Adipocyte (in vitro differentiated cells): ENCODE measurements around the gene CNIH2.

Experiments
- DNase-seq: peaks from one replicate; pipeline ENCODE4 v3.0.0-alpha.2; 2015; ENCODE audit warnings: low read depth
- H3K27me3 ChIP-seq: replicated peaks from 2 replicates; pipeline ENCODE4 v1.7.0; 2013; ENCODE audit warnings: mild to moderate bottlenecking, low read length, moderate library complexity; ENCODE audit not compliant: control insufficient read depth, insufficient read depth
- H3K36me3 ChIP-seq: 2 replicates; pipeline ENCODE4 v1.7.0; 2013; ENCODE audit warnings: low read length, mild to moderate bottlenecking, moderate library complexity; ENCODE audit not compliant: control insufficient read depth, insufficient read depth, severe bottlenecking
- H3K4me1 ChIP-seq: 2 replicates; pipeline ENCODE4 v1.7.0; 2013; ENCODE audit warnings: mild to moderate bottlenecking, low read length, moderate library complexity; ENCODE audit not compliant: control insufficient read depth, insufficient read depth
- H3K4me3 ChIP-seq: 2 replicates; pipeline ENCODE4 v1.7.0; 2013; ENCODE audit warnings: mild to moderate bottlenecking, low read length, moderate library complexity
- H3K9ac ChIP-seq: 2 replicates; pipeline ENCODE4 v1.7.0; 2013; ENCODE audit warnings: mild to moderate bottlenecking, low read length, moderate library complexity
- H3K9me3 ChIP-seq: 2 replicates; pipeline ENCODE4 v1.7.0; 2013; ENCODE audit warnings: mild to moderate bottlenecking, low read length, moderate library complexity; ENCODE audit not compliant: control insufficient read depth

CNIH2 gene

DNA sequence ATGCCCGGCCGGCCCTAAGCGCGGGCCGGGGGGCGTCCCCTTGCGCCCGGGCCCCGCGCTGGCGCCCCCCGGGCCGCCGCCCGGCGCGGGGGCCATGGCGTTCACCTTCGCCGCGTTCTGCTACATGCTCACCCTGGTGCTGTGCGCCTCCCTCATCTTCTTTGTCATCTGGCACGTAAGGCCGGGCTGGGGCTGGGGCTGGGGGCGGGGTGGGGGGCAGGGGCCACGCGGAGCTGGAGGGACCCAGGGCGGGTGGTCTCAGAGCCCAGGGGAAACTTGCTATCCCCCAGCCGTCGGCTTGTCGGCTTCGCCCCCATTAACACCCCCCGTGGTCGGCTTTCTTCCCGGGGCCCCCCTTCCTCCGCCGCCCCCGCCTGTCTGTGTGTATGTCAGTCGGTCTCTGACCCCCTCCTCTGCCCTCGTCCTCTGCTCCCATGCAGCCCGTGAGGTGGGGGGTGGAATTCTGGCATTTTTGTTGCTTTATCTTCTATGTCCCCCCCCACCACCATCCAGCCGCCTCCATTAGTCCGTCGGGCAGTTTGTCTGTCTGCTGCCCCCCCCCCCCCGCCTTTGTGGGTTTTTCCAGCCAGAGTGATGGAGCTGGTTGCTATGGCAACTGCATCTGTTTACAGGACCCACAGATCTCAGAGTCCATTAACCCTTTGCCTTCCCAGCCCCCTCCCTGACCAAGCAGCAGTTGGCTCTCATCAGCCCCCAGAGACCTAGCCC, 552 bp downstream of the CNIH2 start:
- H3K9ac ChIP-seq, result no peak overlapping the region
- DNase-seq, result peak; percentile 27
- H3K4me1 ChIP-seq, result peaks cover 4% of the 10 kb centered on the region
- H3K9me3 ChIP-seq, result no peaks in the 10 kb centered on the region
- H3K27me3 ChIP-seq, result no peaks in the 10 kb centered on the region
- no peak overlapping the region for H3K4me3 ChIP-seq
- peaks cover 28% of the 10 kb centered on the region for H3K36me3 ChIP-seq

GRCh38 chr11:66279092-66279734, 1.2 kb downstream of the CNIH2 start:
- Histone ChIP-seq H3K36me3 (peaks cover 23% of the 10 kb centered on the region), H3K27me3 (no peaks in the 10 kb centered on the region), H3K9ac (no peak overlapping the region), H3K4me1 (peaks cover 4% of the 10 kb centered on the region), H3K4me3 (no peak overlapping the region), H3K9me3 (no peaks in the 10 kb centered on the region)
- DNase-seq, result no peak

GRCh38 chr11:66280428-66280827, 2.5 kb downstream of the CNIH2 start:
- H3K27me3 ChIP-seq, result no peaks in the 10 kb centered on the region
- H3K4me3 ChIP-seq, result no peak overlapping the region
- peaks cover 25% of the 10 kb centered on the region for H3K36me3 ChIP-seq

GRCh38 chr11:66281001-66281400, 3.0 kb downstream of the CNIH2 start:
- peaks cover 24% of the 10 kb centered on the region for H3K36me3 ChIP-seq
- no peaks in the 10 kb centered on the region for H3K9me3 ChIP-seq
- no peak overlapping the region for H3K9ac ChIP-seq
- no peak for DNase-seq
- no peak overlapping the region for H3K4me3 ChIP-seq
- no peaks in the 10 kb centered on the region for H3K27me3 ChIP-seq
- peaks cover 7% of the 10 kb centered on the region for H3K4me1 ChIP-seq

More at GRCh38 chr11:66280428-66280827, 2.5 kb downstream of the CNIH2 start:
- DNase-seq, result no peak
- Histone ChIP-seq H3K9ac (no peak overlapping the region), H3K9me3 (no peaks in the 10 kb centered on the region), H3K4me1 (peaks cover 4% of the 10 kb centered on the region)

- DNase-seq, result no peak
- no peak overlapping the region for H3K9ac ChIP-seq
- no peaks in the 10 kb centered on the region for H3K27me3 ChIP-seq
- H3K4me1 ChIP-seq, result peaks cover 8% of the 10 kb centered on the region
- no peaks in the 10 kb centered on the region for H3K9me3 ChIP-seq
- H3K36me3 ChIP-seq, result peaks cover 24% of the 10 kb centered on the region
- no peak overlapping the region for H3K4me3 ChIP-seq
Measured at GRCh38 chr11:66281776-66282467, 3.9 kb downstream of the CNIH2 start.

GRCh38 chr11:66282468-66283455, 4.8 kb downstream of the CNIH2 start:
- Histone ChIP-seq H3K4me3 (no peak overlapping the region), H3K9me3 (no peaks in the 10 kb centered on the region), H3K27me3 (no peaks in the 10 kb centered on the region), H3K36me3 (peaks cover 26% of the 10 kb centered on the region), H3K4me1 (peaks cover 12% of the 10 kb centered on the region), H3K9ac (no peak overlapping the region)
- DNase-seq, result peak; percentile 98

DNA sequence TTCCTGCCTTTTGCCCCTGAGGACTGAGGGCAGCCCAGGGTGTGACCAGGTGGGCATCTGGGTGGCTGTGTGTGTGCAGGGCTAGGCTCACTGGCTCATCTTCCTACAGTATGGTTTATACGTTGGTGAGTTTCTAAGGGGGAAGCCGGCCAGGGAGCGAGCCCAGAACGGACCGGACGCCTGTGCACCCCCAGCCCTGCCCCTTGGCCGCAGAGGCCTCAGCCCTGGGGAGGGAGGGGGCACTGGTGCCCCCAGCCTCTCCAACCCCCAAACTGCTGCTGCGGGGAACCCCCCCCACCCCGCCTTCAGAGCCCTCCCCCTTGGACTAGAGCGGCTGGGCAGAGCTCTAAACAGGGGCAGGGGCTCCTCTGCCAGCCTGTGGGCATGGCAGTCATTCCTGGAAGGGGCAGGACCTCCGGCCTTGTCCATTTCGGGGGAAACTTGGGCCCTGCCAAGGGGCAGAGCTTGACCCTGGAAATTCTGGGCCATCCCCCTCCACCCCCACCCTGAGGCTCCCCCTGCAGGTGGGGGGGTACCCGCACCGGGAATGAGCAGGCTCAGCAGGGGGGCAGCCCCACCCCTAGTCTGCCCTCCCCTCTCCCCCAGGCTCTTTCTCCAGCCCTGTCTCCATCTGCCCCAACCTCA, 5.6 kb downstream of the CNIH2 start:
- H3K9ac ChIP-seq, result no peak overlapping the region
- H3K27me3 ChIP-seq, result no peaks in the 10 kb centered on the region
- no peak overlapping the region for H3K4me3 ChIP-seq
- DNase-seq, result no peak
- peaks cover 18% of the 10 kb centered on the region for H3K4me1 ChIP-seq
- H3K9me3 ChIP-seq, result no peaks in the 10 kb centered on the region
- peaks cover 26% of the 10 kb centered on the region for H3K36me3 ChIP-seq

GRCh38 chr11:66284526-66285078, 6.6 kb downstream of the CNIH2 start:
- Histone ChIP-seq H3K27me3 (no peaks in the 10 kb centered on the region), H3K4me3 (no peak overlapping the region), H3K4me1 (peaks cover 19% of the 10 kb centered on the region), H3K9me3 (no peaks in the 10 kb centered on the region), H3K9ac (no peak overlapping the region), H3K36me3 (peaks cover 26% of the 10 kb centered on the region)
- no peak for DNase-seq

DNA sequence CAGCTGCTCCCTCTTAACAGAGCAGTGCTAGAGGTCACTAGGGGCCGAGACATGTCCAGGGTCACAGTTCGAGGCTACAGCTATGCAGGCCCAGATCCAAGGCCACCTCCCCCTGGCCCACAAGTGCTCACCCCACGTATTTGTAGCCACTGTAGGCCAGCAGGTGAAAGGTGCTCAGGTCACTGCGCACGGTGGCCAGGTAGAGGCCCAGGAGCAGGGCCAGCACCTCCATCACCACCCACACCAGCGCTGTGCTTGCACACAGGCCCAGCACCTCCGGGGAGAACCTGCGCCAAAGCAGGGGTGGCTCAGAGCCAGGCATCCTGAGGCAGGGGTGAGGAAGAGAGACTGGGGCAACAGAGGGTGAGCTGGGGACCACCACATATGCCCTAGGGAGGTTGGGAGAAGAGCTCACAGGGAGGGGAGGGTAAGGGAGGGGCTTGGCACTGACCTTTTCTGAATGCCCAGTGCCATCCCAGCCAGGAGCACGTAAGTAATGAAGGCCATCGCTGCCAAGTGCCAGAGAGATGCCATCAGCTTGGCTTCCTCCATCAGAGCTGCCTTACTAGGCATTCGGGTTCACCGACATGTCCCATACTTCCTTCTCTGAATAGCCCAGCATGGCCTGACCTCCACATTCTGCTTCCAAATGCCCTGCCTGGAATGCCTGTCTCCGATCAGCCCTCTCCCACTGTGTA, 7.4 kb downstream of the CNIH2 start:
- H3K9ac ChIP-seq, result no peak overlapping the region

DNA sequence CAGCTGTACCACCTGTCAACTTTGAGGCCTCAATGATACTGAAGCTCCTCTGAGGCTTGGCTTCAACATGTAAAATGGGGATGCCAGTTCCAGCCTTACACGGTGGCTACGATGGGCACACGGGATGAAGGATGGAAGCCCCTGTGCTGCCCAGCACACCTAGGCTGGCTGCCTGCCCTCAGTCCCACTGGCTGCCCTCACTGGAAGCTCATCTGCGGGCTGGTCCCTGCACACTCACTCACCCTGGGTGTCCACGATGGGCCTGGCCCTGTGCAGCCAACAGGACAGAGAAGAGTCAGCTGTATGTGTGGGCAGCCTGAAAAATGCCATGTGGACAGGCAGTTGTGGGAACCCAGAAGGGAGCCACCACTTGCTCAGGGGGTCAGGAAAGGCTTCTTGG, 8.7 kb downstream of the CNIH2 start:
- no peaks in the 10 kb centered on the region for H3K27me3 ChIP-seq
- peaks cover 26% of the 10 kb centered on the region for H3K36me3 ChIP-seq
- no peak overlapping the region for H3K4me3 ChIP-seq
- H3K4me1 ChIP-seq, result peaks cover 24% of the 10 kb centered on the region
- DNase-seq, result no peak
- no peaks in the 10 kb centered on the region for H3K9me3 ChIP-seq
- H3K9ac ChIP-seq, result peak overlapping the region; percentile 95

More for the DNA sequence above, 7.4 kb downstream of the CNIH2 start:
- H3K36me3 ChIP-seq, result peaks cover 26% of the 10 kb centered on the region
- no peak for DNase-seq
- H3K27me3 ChIP-seq, result no peaks in the 10 kb centered on the region
- H3K4me3 ChIP-seq, result no peak overlapping the region
- peaks cover 24% of the 10 kb centered on the region for H3K4me1 ChIP-seq
- H3K9me3 ChIP-seq, result no peaks in the 10 kb centered on the region
